Measurements from ENCODE around the gene SHISA9.

The SHISA9 gene

GRCh38 chr16:13081825-13082331, 180.5 kb downstream of the SHISA9 start:
- DNase-seq: no peak

GRCh38 chr16:13083681-13084080, 182.3 kb downstream of the SHISA9 start:
- no peak for DNase-seq

- DNase-seq: no peak
Observed at GRCh38 chr16:13084331-13084730, 182.9 kb downstream of the SHISA9 start.

GRCh38 chr16:13093661-13094060, 192.3 kb downstream of the SHISA9 start:
- DNase-seq: no peak

- DNase-seq: no peak
Observed at GRCh38 chr16:13095061-13095460, 193.7 kb downstream of the SHISA9 start.

- DNase-seq: no peak
Observed at GRCh38 chr16:13098536-13098935, 197.1 kb downstream of the SHISA9 start.

- DNase-seq: no peak
Observed at GRCh38 chr16:13099822-13100221, 198.4 kb downstream of the SHISA9 start.

GRCh38 chr16:13100970-13101369, 199.6 kb downstream of the SHISA9 start:
- no peak for DNase-seq

- no peak for DNase-seq
Observed at GRCh38 chr16:13101828-13102227, 200.4 kb downstream of the SHISA9 start.

- no peak for DNase-seq
Observed at GRCh38 chr16:13102401-13102800, 201.0 kb downstream of the SHISA9 start.

- DNase-seq: no peak
Observed at GRCh38 chr16:13103831-13104530, 202.6 kb downstream of the SHISA9 start.

- DNase-seq: no peak
Observed at GRCh38 chr16:13104772-13105171, 203.4 kb downstream of the SHISA9 start.

- no peak for DNase-seq
Observed at GRCh38 chr16:13105427-13105826, 204.0 kb downstream of the SHISA9 start.

GRCh38 chr16:13106464-13106863, 205.1 kb downstream of the SHISA9 start:
- no peak for DNase-seq

GRCh38 chr16:13108126-13108525, 206.7 kb downstream of the SHISA9 start:
- DNase-seq: no peak

GRCh38 chr16:13109171-13109570, 207.8 kb downstream of the SHISA9 start:
- no peak for DNase-seq

GRCh38 chr16:13110124-13110796, 208.9 kb downstream of the SHISA9 start:
- DNase-seq: no peak

GRCh38 chr16:13111747-13112146, 210.3 kb downstream of the SHISA9 start:
- DNase-seq: no peak

- DNase-seq: no peak
Observed at GRCh38 chr16:13113741-13114140, 212.3 kb downstream of the SHISA9 start.

- no peak for DNase-seq
Observed at GRCh38 chr16:13118091-13118490, 216.7 kb downstream of the SHISA9 start.

GRCh38 chr16:13120091-13120490, 218.7 kb downstream of the SHISA9 start:
- no peak for DNase-seq

- DNase-seq: no peak
Observed at GRCh38 chr16:13120557-13120956, 219.2 kb downstream of the SHISA9 start.

GRCh38 chr16:13123991-13124390, 222.6 kb downstream of the SHISA9 start:
- DNase-seq: no peak

- DNase-seq: no peak
Observed at GRCh38 chr16:13127144-13127543, 225.7 kb downstream of the SHISA9 start.

- DNase-seq: no peak
Observed at GRCh38 chr16:13130586-13130985, 229.2 kb downstream of the SHISA9 start.

Data from stimulated activated naive CD4-positive, alpha-beta T cell (primary cell).